Measurements from ENCODE around the gene EXD3. TPM values are rescaled to one million over a fixed set of nuclear protein-coding genes. Genes with fewer than 3 reads are reported as not detected.
"Not testable (repeated sequence)": the region's sequence is repeated elsewhere in the genome, so short reads cannot be mapped to it uniquely, and the experiment has no call there.

EXD3 gene
- total RNA-seq, 1 donor from 2014 or later, result 12.0 TPM

DNA sequence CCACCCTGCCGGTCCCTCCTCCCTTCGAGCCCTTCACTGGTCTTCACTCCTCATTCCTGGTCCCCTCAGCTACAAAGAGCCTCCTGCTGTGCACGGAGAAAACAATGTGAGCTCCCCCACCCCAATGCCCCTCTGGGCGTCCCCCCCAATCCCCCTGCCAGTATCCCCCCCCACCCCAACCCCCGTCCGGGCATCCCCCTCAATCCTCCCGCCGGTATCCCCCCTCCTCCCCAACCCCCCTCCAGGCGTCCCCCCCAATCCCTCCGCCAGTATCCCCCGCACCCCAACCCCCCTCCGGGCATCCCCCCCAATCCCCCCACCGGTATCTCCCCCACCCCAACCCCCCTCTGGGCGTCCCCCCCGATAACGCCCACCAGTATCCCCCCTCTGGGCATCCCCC is 42.8 kb downstream of the EXD3 start:
- DNase-seq (ENCODE audit: low spot score), result no peak

DNA sequence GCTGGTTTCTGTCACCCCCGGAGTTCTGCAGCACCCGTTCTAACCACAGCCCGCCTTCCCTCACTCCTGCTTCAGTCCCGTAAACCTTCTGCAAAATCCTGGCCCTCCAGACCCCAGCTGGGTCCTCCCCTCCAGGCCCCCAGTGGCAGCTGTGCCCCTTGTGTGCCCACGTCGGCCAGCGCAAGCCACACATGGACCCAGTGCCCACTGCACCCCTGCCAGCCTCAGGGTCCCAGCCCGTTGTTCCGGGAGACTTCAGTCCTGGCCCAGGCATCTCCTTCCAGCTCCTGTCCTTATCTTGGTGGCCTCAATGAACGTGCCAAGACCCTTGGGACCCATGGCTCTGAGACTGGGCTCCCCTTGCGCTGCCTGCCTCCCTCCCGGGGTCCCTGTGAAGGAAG is 43.2 kb downstream of the EXD3 start:
- no peak for DNase-seq (ENCODE audit: low spot score)

DNA sequence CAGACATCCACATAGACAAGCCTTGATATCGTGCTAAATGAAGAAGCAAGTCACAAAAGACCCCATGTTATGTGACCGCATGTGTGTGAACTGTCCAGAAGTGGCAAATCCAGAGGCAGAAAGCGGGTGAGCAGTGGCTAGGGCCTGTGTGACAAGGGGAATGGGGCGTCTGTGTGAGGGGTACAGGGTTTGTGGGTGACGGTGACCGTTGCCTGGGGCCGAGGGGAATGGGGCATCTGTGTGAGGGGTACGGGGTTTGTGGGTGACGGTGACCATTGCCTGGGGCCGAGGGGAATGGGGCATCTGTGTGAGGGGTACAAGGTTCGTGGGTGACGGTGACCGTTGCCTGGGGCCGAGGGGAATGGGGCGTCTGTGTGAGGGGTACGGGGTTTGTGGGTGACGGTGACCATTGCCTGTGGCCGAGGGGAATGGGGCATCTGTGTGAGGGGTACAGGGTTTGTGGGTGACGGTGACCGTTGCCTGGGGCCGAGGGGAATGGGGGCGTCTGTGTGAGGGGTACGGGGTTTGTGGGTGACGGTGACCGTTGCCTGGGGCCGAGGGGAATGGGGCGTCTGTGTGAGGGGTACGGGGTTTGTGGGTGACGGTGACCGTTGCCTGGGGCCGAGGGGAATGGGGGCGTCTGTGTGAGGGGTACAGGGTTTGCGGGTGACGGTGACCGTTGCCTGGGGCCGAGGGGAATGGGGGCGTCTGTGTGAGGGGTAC is 44.1 kb downstream of the EXD3 start:
- not testable (repeated sequence) for DNase-seq (ENCODE audit: low spot score)

DNA sequence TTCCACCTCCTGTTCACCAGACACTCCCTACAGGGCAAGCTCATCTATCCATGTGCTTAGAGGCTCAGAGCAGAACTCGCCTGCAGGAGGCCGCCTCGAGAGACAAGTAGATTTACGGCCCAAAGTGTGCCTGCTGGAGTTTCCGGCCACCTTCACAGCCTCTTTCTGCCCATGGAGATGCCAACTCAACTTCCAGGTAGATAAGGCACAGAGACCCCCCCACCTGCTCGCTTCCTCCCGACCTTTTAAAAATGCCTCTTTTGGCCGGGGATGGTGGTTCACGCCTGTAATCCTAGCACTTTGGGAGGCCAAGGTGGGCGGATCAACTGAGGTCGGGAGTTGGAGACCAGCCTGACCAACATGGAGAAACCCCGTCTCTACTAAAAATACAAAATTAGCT is 46.6 kb downstream of the EXD3 start:
- no peak for DNase-seq (ENCODE audit: low spot score)

DNA sequence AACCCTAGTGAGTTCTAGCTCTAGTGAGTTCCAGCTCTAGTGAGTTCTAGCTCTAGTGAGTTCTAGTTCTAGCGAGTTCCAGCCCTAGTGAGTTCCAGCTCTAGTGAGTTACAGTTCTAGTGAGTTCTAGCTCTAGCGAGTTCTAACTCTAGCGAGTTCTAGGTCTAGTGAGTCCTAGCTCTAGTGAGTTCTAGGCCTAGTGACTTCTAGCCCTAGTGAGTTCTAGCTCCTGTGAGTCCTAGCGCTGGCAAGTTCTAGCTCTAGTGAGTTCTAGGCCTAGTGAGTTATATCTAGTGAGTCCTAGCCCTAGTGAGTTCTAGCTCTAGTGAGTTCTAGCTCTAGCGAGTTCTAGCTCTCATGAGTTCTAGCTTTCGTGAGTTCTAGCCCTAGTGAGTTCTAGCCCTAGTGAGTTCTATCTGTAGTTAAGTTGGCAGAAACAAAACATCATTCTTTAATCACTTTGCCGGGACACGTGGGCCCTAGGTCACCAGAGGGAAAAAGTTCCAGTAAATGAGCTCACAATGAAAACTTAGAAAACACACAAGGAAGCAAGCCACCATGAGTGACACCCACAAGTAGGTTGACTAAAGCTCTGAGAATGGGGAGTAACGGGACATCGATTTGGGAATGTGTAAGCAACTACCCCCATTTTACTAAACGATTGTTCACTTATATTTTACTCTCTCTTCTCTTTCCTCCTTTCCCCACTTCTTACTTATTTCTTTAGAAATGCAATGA is 47.5 kb downstream of the EXD3 start:
- DNase-seq (ENCODE audit: low spot score), result no peak

DNA sequence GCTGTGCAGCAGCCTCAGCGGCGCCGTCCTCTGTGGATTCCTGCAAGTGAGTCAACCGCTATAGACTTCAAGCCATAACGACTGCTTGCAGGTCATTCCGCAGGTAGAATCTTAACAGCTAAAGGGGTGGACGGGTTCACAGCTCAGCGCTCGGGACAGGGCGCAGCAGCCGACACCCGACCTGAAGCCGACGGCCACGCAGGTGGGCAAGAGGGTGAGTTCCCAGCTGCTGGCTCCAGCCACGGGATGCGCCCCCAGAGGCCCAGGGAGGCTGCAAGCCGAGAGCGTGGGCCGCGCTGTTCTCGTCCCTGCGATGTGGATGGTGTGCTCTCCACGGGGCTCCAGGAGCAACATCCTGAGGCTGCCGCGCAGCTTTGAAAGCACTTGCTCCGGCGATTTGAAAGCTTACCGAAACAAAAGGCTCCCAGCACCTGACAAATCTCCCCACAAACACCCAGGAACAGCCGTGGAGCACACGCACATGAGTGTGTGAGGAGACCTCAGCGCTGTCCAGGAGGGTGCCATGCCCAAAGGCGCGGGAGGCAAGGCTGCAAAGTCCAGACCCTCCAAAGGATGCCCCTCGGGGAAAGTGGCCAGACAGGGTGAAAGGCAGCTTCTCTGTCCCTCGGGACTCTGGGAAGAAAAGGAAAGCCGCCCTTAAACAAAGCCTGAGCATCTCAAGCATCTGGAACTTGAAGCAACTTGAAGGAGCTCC is 48.7 kb downstream of the EXD3 start:
- no peak for DNase-seq (ENCODE audit: low spot score)

DNA sequence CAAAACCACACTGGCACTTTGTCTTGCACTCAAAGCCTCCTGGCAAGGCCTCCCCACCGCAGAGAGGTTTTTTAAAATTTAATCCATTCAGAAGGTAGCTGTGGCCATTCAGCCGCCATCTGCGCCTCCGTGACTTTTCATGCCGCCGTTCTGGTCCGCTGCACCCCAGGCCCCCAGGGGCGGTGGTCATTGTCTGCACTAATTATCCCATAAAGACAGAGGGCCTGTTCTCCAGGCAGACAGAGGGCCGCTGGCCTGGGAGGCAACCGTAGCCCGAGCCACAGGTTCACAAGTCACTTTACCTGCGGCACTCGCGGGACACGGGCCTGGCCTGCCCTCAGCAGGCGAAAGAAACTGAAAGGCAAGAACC is 49.4 kb downstream of the EXD3 start:
- no peak for DNase-seq (ENCODE audit: low spot score)

DNA sequence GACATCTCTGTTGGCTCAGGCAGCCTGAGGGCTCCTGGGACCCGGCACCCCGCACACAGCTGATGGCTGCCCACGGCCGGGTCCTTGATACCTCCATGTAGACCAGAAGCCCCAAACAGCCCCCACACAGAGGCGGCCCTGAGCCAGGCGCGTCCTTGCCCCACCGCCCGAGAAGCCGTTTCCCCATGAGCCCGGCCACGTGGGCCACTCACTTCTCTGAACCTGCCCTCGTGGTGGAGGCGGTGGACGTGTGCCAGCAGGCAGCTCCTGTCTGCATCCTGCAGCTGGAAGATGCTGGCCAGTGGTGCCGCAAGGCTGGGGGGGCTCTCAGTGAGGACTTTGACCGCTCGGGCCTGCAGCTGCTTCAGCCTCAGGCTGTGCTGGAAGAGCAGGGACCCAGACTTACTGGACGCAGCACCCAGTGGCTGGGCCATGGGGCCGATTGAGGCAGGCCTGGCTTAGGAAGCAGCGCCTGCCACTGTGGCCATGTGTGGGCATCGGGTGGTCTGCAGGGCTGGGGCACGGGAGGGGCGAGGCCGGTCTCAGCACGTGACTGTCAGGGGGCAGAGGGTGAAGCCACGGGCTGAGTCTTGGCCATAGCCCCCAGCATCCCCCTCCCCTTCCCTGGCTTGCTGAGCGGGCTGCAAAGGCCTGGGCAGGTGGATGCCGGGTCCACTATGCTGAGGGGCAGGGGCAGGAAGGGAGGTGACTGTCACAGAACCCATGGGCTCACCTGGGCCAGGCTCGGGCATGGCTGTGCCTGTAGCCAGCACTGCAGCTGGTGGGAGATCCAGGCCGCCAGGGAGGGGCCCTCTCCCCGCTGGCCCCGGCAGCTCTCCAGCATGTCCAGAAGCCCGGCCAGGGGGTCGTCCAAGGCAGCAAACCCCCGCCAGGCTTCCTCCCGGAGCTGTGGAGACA is 50.0 kb downstream of the EXD3 start:
- DNase-seq (ENCODE audit: low spot score), result no peak

DNA sequence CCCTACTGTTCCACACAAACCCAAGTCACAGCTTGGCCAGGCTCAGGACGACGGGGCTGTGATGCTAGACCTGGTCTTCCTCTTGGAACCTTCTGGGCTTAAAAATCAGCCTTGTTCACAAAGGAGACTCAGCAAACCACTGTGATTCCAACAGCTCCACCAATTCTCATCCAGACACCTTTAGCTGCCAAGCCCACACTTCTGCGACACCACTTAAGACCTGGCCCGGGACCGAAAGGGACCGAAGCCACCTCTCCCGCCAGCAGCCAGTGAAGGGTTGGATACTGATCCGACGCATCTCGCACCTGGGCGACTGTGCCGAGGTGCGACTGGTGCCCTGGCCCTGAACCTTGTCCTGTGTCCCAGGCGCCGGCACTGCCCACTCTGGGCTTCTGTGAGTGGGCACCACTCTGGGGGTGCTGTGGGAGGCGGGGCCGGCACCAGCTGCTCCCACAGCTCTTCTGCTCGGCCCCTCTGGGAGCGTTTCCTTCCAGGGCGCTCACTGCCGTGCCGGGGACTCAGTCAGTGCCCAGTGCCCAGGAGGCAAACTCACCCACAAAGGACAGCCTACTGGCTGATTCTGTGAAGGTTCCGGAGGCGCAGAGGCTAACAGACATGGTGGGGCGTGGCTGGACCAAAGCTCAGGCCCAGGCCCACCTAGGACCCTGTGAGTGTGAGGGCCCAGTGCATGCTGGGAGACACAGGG is 50.9 kb downstream of the EXD3 start:
- DNase-seq (ENCODE audit: low spot score), result no peak

DNA sequence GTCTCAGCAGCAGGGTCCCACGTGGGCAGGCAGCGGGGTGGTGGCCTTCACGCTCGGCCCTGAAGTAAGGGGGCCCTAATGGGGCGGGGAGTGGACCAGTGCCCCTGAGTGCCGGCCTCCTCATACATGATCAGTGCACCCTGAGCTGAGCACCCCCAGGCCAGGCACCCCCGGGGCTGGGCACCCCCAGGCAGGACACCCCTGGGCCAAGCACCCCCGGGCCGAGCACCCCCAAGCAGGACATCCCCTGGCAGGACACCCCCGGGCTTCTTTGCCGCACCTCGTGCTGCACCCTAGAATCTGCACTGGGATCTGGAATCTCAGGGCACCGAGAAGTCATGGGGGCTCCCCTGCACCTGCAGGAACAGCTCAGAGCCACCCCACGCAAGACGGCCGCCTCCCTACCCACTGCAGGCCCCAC is 51.4 kb downstream of the EXD3 start:
- no peak for DNase-seq (ENCODE audit: low spot score)

DNA sequence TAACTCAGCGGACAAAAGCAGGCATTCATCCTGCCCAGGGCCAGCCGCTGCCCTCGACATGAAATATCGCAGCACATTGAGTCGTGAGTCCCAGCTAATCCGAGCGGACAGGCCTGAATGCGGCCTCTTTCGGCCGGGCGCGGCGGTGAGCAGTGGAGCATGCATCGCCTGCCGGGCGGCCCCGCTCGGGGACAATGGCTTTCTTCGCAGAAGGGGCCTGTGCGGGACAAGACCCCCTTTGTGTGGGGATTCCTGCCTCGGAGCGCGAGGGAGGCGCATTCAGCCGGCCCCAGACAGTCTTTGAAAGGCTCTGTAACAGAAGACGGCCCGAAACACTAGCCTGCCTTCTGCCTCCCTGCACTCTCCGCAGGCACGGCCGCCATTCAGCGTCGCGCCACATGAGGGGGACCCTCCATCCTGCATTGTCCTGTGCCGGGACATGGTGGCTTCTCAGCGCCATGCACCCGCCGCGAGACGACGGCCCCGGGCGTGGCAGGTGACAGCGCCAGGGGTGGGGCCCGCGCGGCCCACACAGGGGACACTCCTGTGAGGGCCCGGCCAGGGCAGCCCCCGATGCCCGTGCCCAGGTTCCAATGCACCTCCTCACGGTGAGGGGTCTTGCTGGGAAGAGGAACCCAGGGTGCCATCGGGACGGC is 52.0 kb downstream of the EXD3 start:
- no peak for DNase-seq (ENCODE audit: low spot score)

DNA sequence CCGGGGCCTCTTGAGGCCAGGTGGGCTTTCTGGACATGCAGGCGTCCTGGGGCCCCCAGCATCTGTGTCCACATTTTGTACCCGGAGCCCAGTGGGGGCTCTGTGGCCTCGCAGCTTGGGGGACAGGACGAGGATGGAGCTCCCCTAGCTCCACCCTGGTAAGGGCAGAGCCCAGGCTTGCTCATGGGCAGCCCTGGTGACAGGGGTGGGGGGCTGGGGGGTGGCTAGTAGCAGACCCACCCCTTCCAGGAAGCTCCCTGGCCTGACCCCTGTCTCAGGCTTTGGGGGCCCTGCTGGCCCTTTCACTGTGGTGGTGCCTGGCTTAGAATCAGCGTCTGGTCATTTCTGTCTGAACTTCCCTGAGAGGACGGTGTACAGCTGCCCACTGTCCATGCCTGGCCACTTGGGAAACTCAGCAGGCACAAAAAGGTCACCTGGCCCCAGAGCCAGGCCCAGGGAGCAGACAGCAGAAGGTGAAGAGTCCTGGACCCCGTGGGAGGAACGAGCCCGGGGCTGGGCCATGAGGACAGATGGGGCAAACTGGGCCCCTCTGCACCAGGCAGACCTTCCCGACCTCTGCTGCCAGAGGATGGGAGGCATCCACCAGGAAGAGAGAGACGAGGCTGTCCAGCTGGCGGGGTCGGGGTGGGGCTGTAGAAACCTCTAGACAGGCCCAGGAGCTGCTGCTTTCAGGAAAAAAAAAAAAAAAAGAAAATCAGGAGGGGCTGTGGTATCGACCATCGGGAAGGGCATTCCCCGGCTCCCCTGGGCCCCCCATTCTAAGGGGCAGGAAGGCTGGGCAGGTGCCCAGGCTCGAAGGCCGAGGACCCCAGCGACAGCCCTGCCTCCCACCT is 52.8 kb downstream of the EXD3 start:
- DNase-seq (ENCODE audit: low spot score), result no peak

DNA sequence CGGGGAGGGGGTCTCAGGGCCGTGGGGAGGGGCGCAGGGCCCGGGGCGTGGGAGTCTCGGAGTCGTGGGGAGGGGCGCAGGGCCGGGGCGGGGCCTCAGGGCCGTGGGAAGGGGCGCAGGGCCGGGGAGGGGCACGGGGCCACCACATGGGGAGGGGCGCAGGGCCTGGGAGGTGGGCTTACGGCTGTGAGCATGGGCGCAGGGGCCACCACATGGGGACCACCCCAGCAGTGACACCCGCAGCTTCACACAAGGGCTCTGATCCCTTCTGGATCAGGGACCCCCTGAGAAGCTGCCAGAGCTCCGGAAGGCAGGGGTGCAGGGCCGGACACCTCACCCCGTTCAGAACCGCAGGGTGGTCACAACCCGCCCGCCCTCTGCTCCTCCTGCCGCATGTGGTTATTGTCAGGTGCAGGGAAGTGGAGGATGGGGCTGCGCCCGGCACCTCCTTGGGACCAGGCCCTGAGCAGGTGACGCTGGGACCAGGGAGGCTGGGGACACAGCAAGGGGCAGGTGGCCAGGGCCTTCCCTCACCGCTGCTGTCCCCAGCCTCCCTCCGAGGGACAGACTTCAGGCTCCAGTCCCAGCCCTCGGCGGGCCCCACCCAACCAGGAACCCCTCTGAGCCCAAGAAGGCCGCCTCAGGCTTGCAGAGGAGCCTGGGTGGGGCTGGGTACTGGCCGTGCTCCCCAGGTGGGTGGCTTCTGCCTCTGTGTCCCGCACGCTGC is 53.7 kb downstream of the EXD3 start:
- DNase-seq (ENCODE audit: low spot score), result no peak

DNA sequence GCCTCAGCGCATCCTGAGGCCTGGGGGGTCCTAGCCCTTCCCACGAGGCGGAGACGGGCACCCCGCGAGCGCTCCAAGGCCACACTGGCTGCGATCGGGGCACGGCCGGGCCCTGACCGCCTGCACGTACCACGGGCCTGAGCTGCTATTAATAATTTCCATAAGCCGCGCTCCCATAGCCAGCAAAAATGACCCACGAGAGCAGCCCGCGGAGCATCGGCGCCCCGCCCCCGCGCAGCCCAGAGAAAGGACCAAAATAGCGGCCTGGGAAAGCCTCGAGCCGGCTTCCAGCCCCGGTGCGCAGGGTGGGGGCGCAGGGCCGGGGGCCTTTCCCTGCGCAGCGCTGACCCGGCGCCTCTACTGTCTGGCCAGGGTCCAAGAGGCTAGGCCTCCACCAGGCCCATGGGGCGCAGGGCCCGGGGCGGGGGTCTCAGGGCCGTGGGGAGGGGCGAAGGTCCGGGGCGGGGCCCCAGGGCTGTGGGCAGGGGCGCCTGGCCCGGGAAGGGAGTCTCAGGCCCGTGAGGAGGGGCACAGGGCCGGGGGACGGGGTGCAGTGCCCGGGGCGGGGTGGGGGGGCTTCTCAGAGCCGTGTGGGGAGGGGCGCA is 54.4 kb downstream of the EXD3 start:
- peak; percentile 21 for DNase-seq (ENCODE audit: low spot score)

DNA sequence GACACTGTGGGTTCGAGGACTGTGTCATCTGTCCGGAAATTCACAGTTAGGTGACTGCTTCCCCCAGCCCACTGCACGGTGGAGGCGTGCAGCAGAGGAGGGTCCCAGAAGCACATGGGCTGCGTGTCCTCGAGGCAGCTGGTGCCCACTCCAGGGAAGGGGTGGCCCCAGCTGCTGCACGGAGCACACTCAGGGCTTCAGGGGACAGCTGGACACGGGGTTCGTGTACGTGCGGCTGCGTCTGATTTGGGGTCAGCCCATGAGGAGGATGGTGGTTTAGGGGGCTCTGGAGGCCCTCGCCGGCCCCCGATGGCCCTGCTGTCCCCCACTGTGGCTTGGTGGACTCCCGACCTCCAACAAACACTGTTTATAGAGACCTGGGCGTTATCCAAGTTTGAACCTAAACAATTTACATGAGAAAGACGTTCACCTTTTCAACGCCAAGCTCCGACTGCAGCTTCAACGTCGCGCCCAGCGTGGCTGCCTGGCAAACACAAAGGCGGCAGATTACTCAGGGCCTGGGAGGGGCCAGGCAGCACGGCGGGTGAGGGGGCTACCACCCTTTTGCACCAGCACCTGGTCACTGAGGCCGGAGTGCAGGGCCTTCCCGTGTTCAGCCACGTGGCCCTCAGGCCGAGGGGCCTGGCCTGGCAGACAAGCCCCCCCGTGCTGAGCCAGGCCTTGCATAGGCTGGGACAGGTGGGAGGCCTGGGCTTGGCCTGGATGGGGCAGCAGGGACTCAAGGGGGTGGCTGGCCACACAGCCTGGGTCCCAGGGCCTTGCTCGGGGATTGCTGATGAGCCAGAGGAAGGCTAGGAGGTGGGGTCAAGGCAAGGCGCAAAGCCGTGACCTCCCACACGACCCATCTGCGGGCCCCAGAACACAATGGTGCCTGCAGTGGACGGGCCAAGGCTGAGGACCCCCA is 55.2 kb downstream of the EXD3 start:
- no peak for DNase-seq (ENCODE audit: low spot score)

DNA sequence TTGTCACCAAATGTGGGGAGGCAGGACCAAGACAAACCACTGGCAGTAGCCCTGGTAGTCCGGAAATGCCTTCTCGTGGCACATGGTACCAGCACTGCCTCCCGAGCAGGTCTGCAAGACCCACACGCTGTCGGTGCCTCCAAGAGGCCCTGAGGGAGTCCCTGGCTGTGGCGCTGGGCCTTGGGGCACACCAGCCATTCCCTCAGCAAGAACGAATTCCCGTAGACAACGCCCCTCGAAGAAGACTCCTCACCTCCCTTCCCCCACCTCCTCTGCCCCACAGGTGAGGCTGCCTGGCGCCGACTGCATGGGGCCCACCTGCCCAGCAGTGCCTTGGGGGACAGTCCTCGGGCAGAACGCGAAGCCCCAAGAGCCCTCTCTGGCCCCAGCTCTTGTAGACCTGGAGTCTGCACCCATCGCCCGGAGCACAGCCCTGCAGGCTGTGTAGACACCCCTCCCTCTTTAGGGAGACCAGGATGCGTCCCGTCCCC is 56.0 kb downstream of the EXD3 start:
- DNase-seq (ENCODE audit: low spot score), result no peak

DNA sequence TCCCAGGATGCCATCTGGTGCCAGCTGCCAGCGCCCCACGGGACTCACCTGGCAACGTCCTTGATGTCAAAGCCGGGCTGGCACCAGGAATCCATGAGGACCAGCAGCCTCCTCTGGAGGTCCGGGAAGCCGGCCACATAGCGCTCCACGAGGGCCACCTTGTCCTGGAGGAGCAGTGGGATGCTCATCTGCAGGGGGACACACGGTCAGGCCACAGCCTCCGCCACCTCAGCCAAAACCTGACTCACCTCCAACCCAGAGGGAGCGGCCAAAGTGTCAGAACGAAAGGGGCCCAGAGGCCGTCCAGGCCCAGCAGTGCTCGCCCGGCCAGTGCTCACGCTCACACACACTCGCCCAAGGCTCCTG is 56.5 kb downstream of the EXD3 start:
- no peak for DNase-seq (ENCODE audit: low spot score)

All from umbilical cord (tissue), 2 donors.